Mucosa of descending colon (tissue), 3 donors: ENCODE results near the gene PRELP. TPM values are rescaled to one million over a fixed set of nuclear protein-coding genes. Genes with fewer than 3 reads are reported as not detected.

ENCODE experiments used
- ATAC-seq: fragments of 200-7000 bp; cut with Tn5 transposase; one replicate; pipeline ENCODE4 v1.9.1; 2020; ENCODE audit warnings: mild to moderate bottlenecking, moderate library complexity
- DNase-seq, 3 donors: peaks; one replicate each; pipeline ENCODE4 v3.0.0-alpha.2; 2020
- H3K36me3 ChIP-seq: fragments of 200-600 bp; one replicate; pipeline ENCODE4 v1.8.0; 2021; ENCODE audit warnings: low read depth, mild to moderate bottlenecking
- H3K4me1 ChIP-seq: fragments of 200-600 bp; one replicate; pipeline ENCODE4 v1.8.0; 2021; ENCODE audit warnings: low read depth, mild to moderate bottlenecking
- H3K4me3 ChIP-seq: fragments of 200-600 bp; one replicate; pipeline ENCODE4 v1.8.0; 2021; ENCODE audit warnings: mild to moderate bottlenecking
- H3K9me3 ChIP-seq: fragments of 200-600 bp; one replicate; pipeline ENCODE4 v1.8.0; 2021; ENCODE audit warnings: mild to moderate bottlenecking
- CTCF ChIP-seq: fragments of 200-600 bp; IDR thresholded peaks from one replicate; pipeline ENCODE4 v1.8.0; 2022; ENCODE audit warnings: antibody characterized with exemption, mild to moderate bottlenecking
- intact Hi-C, 2 donors: fragments of 100-400 bp; cut with DNase I in 1 of 2; cut with micrococcal nuclease in 1 of 2; formaldehyde crosslinking; loops; one replicate each; pipeline versions ENCODE4 v1.11.0 to v1.11.1; 2022; cut with DNase I, micrococcal nuclease
- total RNA-seq, 3 donors: library from RNA; stranded (reverse); fragmentation: NEBNext Ultra II Directional in 2 of 3; extraction: Animal tissue kit (Norgen Biotek cat#: 25700) in 2 of 3; gene quantifications; one replicate each; pipeline versions ENCODE4 v1.2.1 to v1.2.4, GENCODE V29; 2021 to 2023
- donor health status: DM: no; HTN: no; CAD: no; lungs with moderate emphysema.
- donor health status: DM: no; HTN: no; CAD: no.
- donor health status: DM: no; HTN: yes; CAD: no.

PRELP gene
- total RNA-seq, 3 donors from 2014 or later, result 5.5 to 174 (median 5.6) TPM

GRCh38 chr1:203499643-203500278 lies 24.2 kb downstream of the PRELP start:
- Histone ChIP-seq H3K4me1 (no peaks in the 10 kb centered on the region), H3K9me3 (no peaks in the 10 kb centered on the region), H3K36me3 (no peaks in the 10 kb centered on the region), H3K4me3 (no peak overlapping the region)
- intact Hi-C loops, result loop anchor here (5.0 to 10.0 kb wide), 2 partner anchors 135 to 203 kb away; no protein-coding TSS in a partner anchor
- TF ChIP-seq CTCF, result no peak
- no peak for ATAC-seq
- DNase-seq, result no peak

- H3K36me3 ChIP-seq, result no peaks in the 10 kb centered on the region
- no peak overlapping the region for H3K4me3 ChIP-seq
- DNase-seq, result no peak
- no peaks in the 10 kb centered on the region for H3K4me1 ChIP-seq
- intact Hi-C loops, result loop anchor here (5.0 to 10.0 kb wide), 2 partner anchors 135 to 202 kb away; no protein-coding TSS in a partner anchor
- TF ChIP-seq CTCF, result no peak
- no peaks in the 10 kb centered on the region for H3K9me3 ChIP-seq
- ATAC-seq, result no peak
These were observed 24.7 kb downstream of the PRELP start for GRCh38 chr1:203500279-203500678.

GRCh38 chr1:203503836-203504235 lies 28.2 kb downstream of the PRELP start:
- no peak for TF ChIP-seq CTCF
- H3K36me3 ChIP-seq, result no peaks in the 10 kb centered on the region
- H3K4me1 ChIP-seq, result no peaks in the 10 kb centered on the region
- H3K9me3 ChIP-seq, result no peaks in the 10 kb centered on the region
- no peak overlapping the region for H3K4me3 ChIP-seq
- DNase-seq (no peak), ATAC-seq (no peak)
- intact Hi-C loops, result loop anchor here (5.0 to 10.0 kb wide), 2 partner anchors 131 to 198 kb away; no protein-coding TSS in a partner anchor

- Histone ChIP-seq H3K9me3 (no peaks in the 10 kb centered on the region), H3K4me3 (no peak overlapping the region), H3K36me3 (no peaks in the 10 kb centered on the region), H3K4me1 (no peaks in the 10 kb centered on the region)
- ATAC-seq (peak; percentile 90), DNase-seq (peak in 2 of 3 donors; percentile 73 to 93)
- intact Hi-C loops, result loop anchor here (5.0 to 10.0 kb wide), 2 partner anchors 130 to 198 kb away; no protein-coding TSS in a partner anchor
- peak; percentile 62 for TF ChIP-seq CTCF
These were observed 29.0 kb downstream of the PRELP start for GRCh38 chr1:203504400-203505250.

- no peak for TF ChIP-seq CTCF
- H3K4me1 ChIP-seq, result no peaks in the 10 kb centered on the region
- no peaks in the 10 kb centered on the region for H3K9me3 ChIP-seq
- DNase-seq (no peak), ATAC-seq (no peak)
- H3K4me3 ChIP-seq, result no peak overlapping the region
- H3K36me3 ChIP-seq, result no peaks in the 10 kb centered on the region
- intact Hi-C loops, result loop anchor here in 1 of 2 donors (10.0 kb wide), 1 partner anchor 129 kb away; no protein-coding TSS in a partner anchor
These were observed 30.1 kb downstream of the PRELP start for GRCh38 chr1:203505526-203506204.
